ENCODE results near the gene AKR1D1.

The AKR1D1 gene

DNA sequence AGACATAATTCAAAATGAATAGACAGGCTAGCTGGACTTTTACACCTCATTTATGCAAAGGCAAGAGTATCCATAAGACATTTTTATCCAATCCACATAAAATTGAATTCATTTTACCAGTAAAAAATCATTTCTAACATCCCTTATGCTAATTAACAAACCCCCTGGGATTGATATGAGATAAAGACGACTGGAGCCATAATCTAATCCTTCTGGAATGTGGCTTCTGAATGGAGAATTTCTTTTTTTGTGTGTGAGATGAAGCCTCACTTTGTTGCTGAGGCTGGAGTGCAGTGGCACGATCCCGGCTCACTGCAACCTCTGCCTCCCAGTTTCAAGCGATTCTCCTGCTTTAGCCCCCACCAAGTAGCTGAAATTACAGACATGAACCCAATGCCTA is 90.4 kb downstream of the AKR1D1 start:
- no peak for DNase-seq (ENCODE audit: low read depth)

DNA sequence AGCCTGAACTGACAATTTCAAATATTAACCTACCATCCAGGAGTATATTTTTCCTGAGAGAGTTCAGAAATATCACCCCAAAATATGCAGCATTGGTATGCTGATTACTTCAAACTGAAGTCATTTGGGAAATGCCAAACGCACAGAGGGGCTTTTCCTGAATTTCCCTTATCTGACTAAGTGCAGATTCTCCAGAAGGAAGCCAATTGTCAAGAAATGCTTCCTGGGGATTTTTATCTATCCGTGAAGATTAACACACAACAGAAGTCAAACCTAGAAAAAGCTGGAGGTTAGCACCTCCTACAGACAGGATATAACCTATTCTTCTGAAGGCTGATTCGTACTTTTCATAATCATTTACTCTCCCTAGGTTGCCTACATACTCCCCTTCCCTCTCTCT is 91.0 kb downstream of the AKR1D1 start:
- no peak for DNase-seq (ENCODE audit: low read depth)

GRCh38 chr7:138167869-138168296 is 91.6 kb downstream of the AKR1D1 start:
- DNase-seq (ENCODE audit: low read depth) = no peak
